ENCODE measurements around the gene CFL1. TPM values are rescaled to one million over a fixed set of nuclear protein-coding genes. Genes with fewer than 3 reads are reported as not detected.
"Not testable (repeated sequence)": the region's sequence is repeated elsewhere in the genome, so short reads cannot be mapped to it uniquely, and the experiment has no call there.

The CFL1 gene
- total RNA-seq, 1 donor from 2014 or later: 2,212 TPM

GRCh38 chr11:65844231-65844872, 13.6 kb downstream of the CFL1 start:
- DNase-seq (ENCODE audit: extremely low read depth, low read depth, low spot score): no peak

- no peak for DNase-seq (ENCODE audit: extremely low read depth, low read depth, low spot score)
Observed at GRCh38 chr11:65843811-65844210, 14.2 kb downstream of the CFL1 start.

GRCh38 chr11:65842144-65842543, 15.8 kb downstream of the CFL1 start:
- DNase-seq (ENCODE audit: extremely low read depth, low read depth, low spot score): no peak

GRCh38 chr11:65834202-65834601, 23.8 kb downstream of the CFL1 start:
- no peak for DNase-seq (ENCODE audit: extremely low read depth, low read depth, low spot score)

GRCh38 chr11:65833297-65834030, 24.5 kb downstream of the CFL1 start, which contains the start of gene SNX32:
Gene SNX32 (plus strand): TSS chr11:65833963. CDS start chr11:65834066, 103 bp downstream.
- peak; percentile 45 for DNase-seq (ENCODE audit: extremely low read depth, low read depth, low spot score)

- DNase-seq (ENCODE audit: extremely low read depth, low read depth, low spot score): not testable (repeated sequence)
Observed at GRCh38 chr11:65832231-65832630, 25.7 kb downstream of the CFL1 start.

- no peak for DNase-seq (ENCODE audit: extremely low read depth, low read depth, low spot score)
Observed at GRCh38 chr11:65829459-65829858, 28.5 kb downstream of the CFL1 start.

- DNase-seq (ENCODE audit: extremely low read depth, low read depth, low spot score): no peak
Observed at GRCh38 chr11:65826984-65827735, 30.8 kb downstream of the CFL1 start.

GRCh38 chr11:65822776-65823528, 35.0 kb downstream of the CFL1 start:
- DNase-seq (ENCODE audit: extremely low read depth, low read depth, low spot score): no peak

- DNase-seq (ENCODE audit: extremely low read depth, low read depth, low spot score): no peak
Observed at GRCh38 chr11:65821107-65821506, 36.9 kb downstream of the CFL1 start.

GRCh38 chr11:65817835-65818680, 39.9 kb downstream of the CFL1 start:
- peak; percentile 22 for DNase-seq (ENCODE audit: extremely low read depth, low read depth, low spot score)

- DNase-seq (ENCODE audit: extremely low read depth, low read depth, low spot score): no peak
Observed at GRCh38 chr11:65817312-65817834, 40.6 kb downstream of the CFL1 start.

- DNase-seq (ENCODE audit: extremely low read depth, low read depth, low spot score): no peak
Observed at GRCh38 chr11:65816696-65817095, 41.3 kb downstream of the CFL1 start.

- no peak for DNase-seq (ENCODE audit: extremely low read depth, low read depth, low spot score)
Observed at GRCh38 chr11:65814986-65815565, 42.9 kb downstream of the CFL1 start.

GRCh38 chr11:65814131-65814985, 43.6 kb downstream of the CFL1 start:
- DNase-seq (ENCODE audit: extremely low read depth, low read depth, low spot score): no peak

GRCh38 chr11:65811764-65812475, 46.1 kb downstream of the CFL1 start:
- no peak for DNase-seq (ENCODE audit: extremely low read depth, low read depth, low spot score)

GRCh38 chr11:65810046-65810868, 47.7 kb downstream of the CFL1 start:
- DNase-seq (ENCODE audit: extremely low read depth, low read depth, low spot score): no peak

All from glomerular endothelial cell (primary cell).